ENCODE measurements around the gene LZTS3.
"Not testable (repeated sequence)": the region's sequence is repeated elsewhere in the genome, so short reads cannot be mapped to it uniquely, and the experiment has no call there.

LZTS3 gene

GRCh38 chr20:3166913-3167342, 6.4 kb downstream of the LZTS3 start:
- DNase-seq, result no peak

- no peak for DNase-seq
Observed at GRCh38 chr20:3166338-3166912, 6.9 kb downstream of the LZTS3 start.

GRCh38 chr20:3165473-3166337, 7.6 kb downstream of the LZTS3 start:
- DNase-seq, result no peak

- DNase-seq, result no peak
Observed at GRCh38 chr20:3164763-3165410, 8.5 kb downstream of the LZTS3 start.

- no peak for DNase-seq
Observed at GRCh38 chr20:3164043-3164762, 9.1 kb downstream of the LZTS3 start.

- DNase-seq, result no peak
Observed at GRCh38 chr20:3163099-3164042, 10.0 kb downstream of the LZTS3 start.

GRCh38 chr20:3162080-3162611, 11.2 kb downstream of the LZTS3 start:
- no peak for DNase-seq

GRCh38 chr20:3161316-3162079, 11.9 kb downstream of the LZTS3 start:
- DNase-seq, result no peak

- DNase-seq, result no peak
Observed at GRCh38 chr20:3160418-3160817, 12.9 kb downstream of the LZTS3 start.

GRCh38 chr20:3158968-3159431, 14.3 kb downstream of the LZTS3 start:
- no peak for DNase-seq

- DNase-seq, result no peak
Observed at GRCh38 chr20:3157817-3158216, 15.5 kb downstream of the LZTS3 start.

- no peak for DNase-seq
Observed at GRCh38 chr20:3156811-3157619, 16.3 kb downstream of the LZTS3 start.

- DNase-seq, result not testable (repeated sequence)
Observed at GRCh38 chr20:3152057-3152644, 21.2 kb downstream of the LZTS3 start.

- no peak for DNase-seq
Observed at GRCh38 chr20:3150908-3151307, 22.4 kb downstream of the LZTS3 start.

GRCh38 chr20:3146732-3147341, 26.5 kb downstream of the LZTS3 start:
- no peak for DNase-seq

- no peak for DNase-seq
Observed at GRCh38 chr20:3141757-3142156, 31.6 kb downstream of the LZTS3 start.

GRCh38 chr20:3137492-3137891, 35.9 kb downstream of the LZTS3 start:
- DNase-seq, result no peak

- no peak for DNase-seq
Observed at GRCh38 chr20:3135507-3136070, 37.8 kb downstream of the LZTS3 start.

GRCh38 chr20:3134151-3134550, 39.2 kb downstream of the LZTS3 start:
- no peak for DNase-seq
